Hepatic stellate cell (primary cell): ENCODE results near the gene DMD.
"Not testable (repeated sequence)": the region's sequence is repeated elsewhere in the genome, so short reads cannot be mapped to it uniquely, and the experiment has no call there.

Experiments used
- DNase-seq: peaks from one replicate; pipeline ENCODE4 v3.0.0; 2011; ENCODE audit warnings: low spot score

The DMD gene

GRCh38 chrX:32016195-32016594 lies 1195.2 kb downstream of the DMD start:
- DNase-seq, result no peak

GRCh38 chrX:32010948-32011347 lies 1200.4 kb downstream of the DMD start:
- no peak for DNase-seq

GRCh38 chrX:32010212-32010611 lies 1201.1 kb downstream of the DMD start:
- DNase-seq, result no peak

- no peak for DNase-seq
These were observed 1217.7 kb downstream of the DMD start for GRCh38 chrX:31993637-31994036.

GRCh38 chrX:31988975-31989374 lies 1222.4 kb downstream of the DMD start:
- no peak for DNase-seq

- DNase-seq, result no peak
These were observed 1229.7 kb downstream of the DMD start for GRCh38 chrX:31981546-31982062.

- DNase-seq, result no peak
These were observed 1241.6 kb downstream of the DMD start for GRCh38 chrX:31969714-31970113.

- DNase-seq, result no peak
These were observed 1249.1 kb downstream of the DMD start for GRCh38 chrX:31962256-31962655.

GRCh38 chrX:31934842-31935370 lies 1276.4 kb downstream of the DMD start:
- no peak for DNase-seq

- no peak for DNase-seq
These were observed 1277.3 kb downstream of the DMD start for GRCh38 chrX:31934015-31934414.

- DNase-seq, result no peak
These were observed 1278.6 kb downstream of the DMD start for GRCh38 chrX:31932769-31933168.

GRCh38 chrX:31932320-31932719 lies 1279.0 kb downstream of the DMD start:
- DNase-seq, result not testable (repeated sequence)

- DNase-seq, result peak; percentile 4
These were observed 1280.1 kb downstream of the DMD start for GRCh38 chrX:31931225-31931624.

GRCh38 chrX:31929366-31929765 lies 1282.0 kb downstream of the DMD start:
- DNase-seq, result no peak

- no peak for DNase-seq
These were observed 1290.1 kb downstream of the DMD start for GRCh38 chrX:31921236-31921635.

GRCh38 chrX:31909850-31910572 lies 1301.3 kb downstream of the DMD start:
- DNase-seq, result no peak

GRCh38 chrX:31894152-31894551 lies 1317.2 kb downstream of the DMD start:
- no peak for DNase-seq

- no peak for DNase-seq
These were observed 1317.8 kb downstream of the DMD start for GRCh38 chrX:31893525-31893924.

GRCh38 chrX:31889088-31889487 lies 1322.3 kb downstream of the DMD start:
- no peak for DNase-seq

GRCh38 chrX:31884535-31884934 lies 1326.8 kb downstream of the DMD start:
- DNase-seq, result no peak

- DNase-seq, result no peak
These were observed 1339.3 kb downstream of the DMD start for GRCh38 chrX:31872007-31872406.

- no peak for DNase-seq
These were observed 1341.1 kb downstream of the DMD start for GRCh38 chrX:31870267-31870666.

GRCh38 chrX:31860686-31861085 lies 1350.7 kb downstream of the DMD start:
- DNase-seq, result no peak

- DNase-seq, result no peak
These were observed 1352.4 kb downstream of the DMD start for GRCh38 chrX:31858915-31859314.
